CD8-positive, alpha-beta memory T cell (primary cell): ENCODE results near the gene COL25A1. TPM values are rescaled to one million over a fixed set of nuclear protein-coding genes. Genes with fewer than 3 reads are reported as not detected.

Experiments
- CTCF ChIA-PET: fragments of 350-600 bp; sonication (Branson Sonifier 250); formaldehyde crosslinking; loops from one replicate; lab custom pipeline; 2021; ENCODE audit warnings: antibody characterized with exemption; lab: Charles Lee
- POLR2A ChIA-PET: fragments of 350-600 bp; sonication (Branson Sonifier 250); formaldehyde crosslinking; loops from one replicate; lab custom pipeline; 2021; ENCODE audit warnings: antibody characterized with exemption; lab: Charles Lee
- DNase-seq, 5 donors: peaks; one replicate each; pipeline versions ENCODE4 v3.0.0 to v3.0.0-alpha.2; 2020 to 2022; ENCODE audit warnings: mixed read lengths in 1 of 5
- H3K27ac ChIP-seq: one replicate; pipeline ENCODE4 v1.7.0; 2013; ENCODE audit warnings: low read depth, mild to moderate bottlenecking, low read length, moderate library complexity
- H3K27me3 ChIP-seq: 2 replicates; pipeline ENCODE4 v1.7.0; 2013; ENCODE audit warnings: low read length, mild to moderate bottlenecking; ENCODE audit not compliant: insufficient read depth, poor library complexity, severe bottlenecking
- H3K36me3 ChIP-seq: 2 replicates; pipeline ENCODE4 v1.7.0; 2013; ENCODE audit warnings: mild to moderate bottlenecking, low read length, moderate library complexity; ENCODE audit not compliant: insufficient read depth
- H3K4me1 ChIP-seq: 2 replicates; pipeline ENCODE4 v1.7.0; 2013; ENCODE audit warnings: mild to moderate bottlenecking, low read length, moderate library complexity; ENCODE audit not compliant: insufficient read depth
- H3K4me3 ChIP-seq: 2 replicates; pipeline ENCODE4 v1.7.0; 2013; ENCODE audit warnings: mild to moderate bottlenecking, low read length
- H3K9me3 ChIP-seq: 2 replicates; pipeline ENCODE4 v1.7.0; 2013; ENCODE audit warnings: mild to moderate bottlenecking, low read length
- H3K27ac Mint-ChIP-seq, 8 donors: one replicate each; pipeline ENCODE4 v1.8.0; 2020 to 2021; ENCODE audit warnings: mixed read lengths in 8 of 8, mild to moderate bottlenecking in 6 of 8, inconsistent platforms in 3 of 8, moderate library complexity in 3 of 8
- H3K27me3 Mint-ChIP-seq, 2 donors: one replicate each; pipeline ENCODE4 v1.8.0; 2020 to 2021; ENCODE audit warnings: mixed read lengths in 2 of 2, mild to moderate bottlenecking in 1 of 2, moderate library complexity in 1 of 2
- H3K36me3 Mint-ChIP-seq, 3 donors: one replicate each; pipeline ENCODE4 v1.8.0; 2020 to 2021; ENCODE audit warnings: mixed read lengths in 3 of 3, inconsistent platforms in 1 of 3, mild to moderate bottlenecking in 1 of 3
- H3K4me1 Mint-ChIP-seq, 3 donors: one replicate each; pipeline ENCODE4 v1.8.0; 2020 to 2021; ENCODE audit warnings: mixed read lengths in 3 of 3, inconsistent platforms in 1 of 3, mild to moderate bottlenecking in 1 of 3
- H3K4me3 Mint-ChIP-seq, 7 donors: one replicate each; pipeline ENCODE4 v1.8.0; 2020 to 2021; ENCODE audit warnings: mixed read lengths in 7 of 7, mild to moderate bottlenecking in 6 of 7, moderate library complexity in 4 of 7, inconsistent platforms in 2 of 7
- H3K9me3 Mint-ChIP-seq, 5 donors: one replicate each; pipeline ENCODE4 v1.8.0; 2020 to 2022; ENCODE audit warnings: mixed read lengths in 5 of 5, mild to moderate bottlenecking in 3 of 5, moderate library complexity in 2 of 5, inconsistent platforms in 1 of 5
- polyA plus RNA-seq: library from polyadenylated mRNA; unstranded; fragments of 300-500 nt; fragmentation: Illumina TruSeq; gene quantifications from one replicate; pipeline ENCODE4 v1.2.3, GENCODE V29; 2021
- total RNA-seq, 2 experiments: library from RNA; stranded (reverse); gene quantifications; one replicate each; pipeline ENCODE4 v1.2.3, GENCODE V29; 2021

Gene COL25A1
- total and polyA plus RNA-seq, 3 experiments from 2014 or later: not detected

DNA sequence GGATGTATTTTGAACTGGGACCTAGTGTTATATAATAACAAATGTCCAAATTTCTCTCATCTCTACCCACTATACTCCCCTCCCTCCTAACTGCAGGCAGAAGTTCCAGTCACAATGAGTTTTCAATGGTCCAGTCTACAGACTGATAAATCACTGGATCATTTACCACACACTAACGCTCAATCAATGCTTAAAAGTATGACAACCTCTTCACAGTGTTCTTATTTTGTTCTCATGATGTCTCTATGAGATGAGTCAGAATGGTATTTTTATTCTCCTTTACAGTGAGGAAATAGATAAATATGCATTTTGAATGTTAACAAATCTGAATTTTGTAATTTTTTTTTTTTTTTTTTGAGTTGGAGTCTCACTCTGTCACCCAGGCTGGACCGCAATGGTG is 455.9 kb downstream of the COL25A1 start:
- Histone ChIP-seq H3K4me3 (no peak overlapping the region), H3K4me1 (no peaks in the 10 kb centered on the region), H3K27ac (no peak overlapping the region), H3K36me3 (no peaks in the 10 kb centered on the region), H3K9me3 (no peaks in the 10 kb centered on the region), H3K27me3 (no peaks in the 10 kb centered on the region)
- Mint-ChIP-seq H3K4me1 (peaks cover 0 to 3% (median 0%) of the 10 kb centered on the region in 3 donors), H3K27me3 (peaks cover 6 to 17% of the 10 kb centered on the region in 2 donors), H3K4me3 (no peak overlapping the region), H3K9me3 (no peaks in the 10 kb centered on the region), H3K27ac (no peak overlapping the region), H3K36me3 (no peaks in the 10 kb centered on the region)
- ChIA-PET POLR2A (no interaction called here), CTCF (no interaction called here)
- no peak for DNase-seq

GRCh38 chr4:108840426-108840975 is 462.0 kb downstream of the COL25A1 start:
- CTCF ChIA-PET: no interaction called here
- POLR2A ChIA-PET: no interaction called here
- DNase-seq: no peak
- Mint-ChIP-seq H3K27ac (no peak overlapping the region), H3K27me3 (peaks cover 5 to 6% of the 10 kb centered on the region in 2 donors), H3K36me3 (no peaks in the 10 kb centered on the region), H3K9me3 (no peaks in the 10 kb centered on the region), H3K4me1 (no peaks in the 10 kb centered on the region), H3K4me3 (no peak overlapping the region)
- no peaks in the 10 kb centered on the region for H3K9me3 ChIP-seq
- no peak overlapping the region for H3K4me3 ChIP-seq
- H3K27me3 ChIP-seq: no peaks in the 10 kb centered on the region
- no peaks in the 10 kb centered on the region for H3K4me1 ChIP-seq
- H3K36me3 ChIP-seq: no peaks in the 10 kb centered on the region
- H3K27ac ChIP-seq: no peak overlapping the region

DNA sequence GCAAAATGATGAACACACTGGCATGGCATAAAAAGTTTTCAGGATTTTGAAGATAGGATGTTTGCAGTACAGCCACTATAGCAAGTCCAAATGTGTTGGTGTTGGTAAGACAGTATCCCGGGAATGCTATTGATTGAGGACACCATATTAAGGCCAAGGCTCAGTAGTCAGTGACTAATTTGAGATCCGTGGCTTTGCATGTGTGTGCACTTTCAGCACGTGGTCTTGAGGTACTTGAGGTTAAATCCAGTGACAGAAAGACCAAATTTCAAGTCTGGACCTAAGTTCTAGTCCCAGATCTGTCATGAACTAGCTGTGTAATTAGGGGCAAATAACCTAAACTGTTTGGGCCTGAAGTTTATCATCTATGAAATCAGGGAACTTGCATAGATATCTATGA is 463.1 kb downstream of the COL25A1 start:
- H3K36me3 Mint-ChIP-seq: no peaks in the 10 kb centered on the region
- no peak overlapping the region for H3K27ac ChIP-seq
- CTCF ChIA-PET: no interaction called here

DNA sequence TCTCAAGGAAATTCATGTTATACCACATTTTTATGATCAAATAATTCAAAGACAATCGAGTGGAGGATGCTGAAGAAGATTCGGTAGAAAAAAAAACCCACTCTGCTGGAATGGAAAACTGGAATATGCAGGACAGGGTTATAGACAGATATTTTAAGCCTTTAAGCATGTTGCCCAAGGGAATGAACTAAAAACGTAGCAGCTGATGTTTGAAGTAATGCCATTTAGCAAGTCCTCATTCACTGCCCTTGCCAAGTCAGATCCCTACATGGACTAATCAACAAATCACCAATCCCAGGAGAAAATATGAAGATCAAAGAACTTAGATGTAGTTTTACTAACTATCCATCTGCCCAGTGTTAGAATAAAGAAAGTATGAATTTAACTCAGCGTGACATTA is 464.0 kb downstream of the COL25A1 start:
- H3K4me3 Mint-ChIP-seq: no peak overlapping the region
- no peaks in the 10 kb centered on the region for H3K36me3 Mint-ChIP-seq
- CTCF ChIA-PET: no interaction called here
- no peak overlapping the region for H3K4me3 ChIP-seq
- no peaks in the 10 kb centered on the region for H3K4me1 Mint-ChIP-seq
- H3K27me3 Mint-ChIP-seq: peaks cover 6 to 11% of the 10 kb centered on the region in 2 donors
- H3K4me1 ChIP-seq: no peaks in the 10 kb centered on the region
- no peaks in the 10 kb centered on the region for H3K9me3 Mint-ChIP-seq
- no peak overlapping the region for H3K27ac Mint-ChIP-seq
- POLR2A ChIA-PET: no interaction called here
- no peaks in the 10 kb centered on the region for H3K9me3 ChIP-seq
- DNase-seq: no peak
- no peaks in the 10 kb centered on the region for H3K36me3 ChIP-seq
- no peaks in the 10 kb centered on the region for H3K27me3 ChIP-seq
- no peak overlapping the region for H3K27ac ChIP-seq

More for the DNA sequence above, 463.1 kb downstream of the COL25A1 start:
- H3K9me3 Mint-ChIP-seq: no peaks in the 10 kb centered on the region
- Histone ChIP-seq H3K4me1 (no peaks in the 10 kb centered on the region), H3K9me3 (no peaks in the 10 kb centered on the region), H3K4me3 (no peak overlapping the region), H3K36me3 (no peaks in the 10 kb centered on the region), H3K27me3 (no peaks in the 10 kb centered on the region)
- H3K27ac Mint-ChIP-seq: no peak overlapping the region
- no peak for DNase-seq
- H3K4me3 Mint-ChIP-seq: no peak overlapping the region
- no peaks in the 10 kb centered on the region for H3K4me1 Mint-ChIP-seq
- POLR2A ChIA-PET: no interaction called here
- H3K27me3 Mint-ChIP-seq: peaks cover 6 to 11% of the 10 kb centered on the region in 2 donors

GRCh38 chr4:108834835-108835384 is 467.5 kb downstream of the COL25A1 start:
- no peaks in the 10 kb centered on the region for H3K4me1 ChIP-seq
- peaks cover 5 to 12% of the 10 kb centered on the region in 2 donors for H3K27me3 Mint-ChIP-seq
- POLR2A ChIA-PET: no interaction called here
- H3K4me3 ChIP-seq: no peak overlapping the region
- no peaks in the 10 kb centered on the region for H3K27me3 ChIP-seq
- H3K9me3 Mint-ChIP-seq: no peaks in the 10 kb centered on the region
- no peak for DNase-seq
- H3K36me3 Mint-ChIP-seq: no peaks in the 10 kb centered on the region
- H3K9me3 ChIP-seq: no peaks in the 10 kb centered on the region
- H3K4me1 Mint-ChIP-seq: no peaks in the 10 kb centered on the region
- no peaks in the 10 kb centered on the region for H3K36me3 ChIP-seq
- H3K27ac Mint-ChIP-seq: no peak overlapping the region
- H3K4me3 Mint-ChIP-seq: no peak overlapping the region
- no peak overlapping the region for H3K27ac ChIP-seq
- CTCF ChIA-PET: no interaction called here

GRCh38 chr4:108834166-108834834 is 468.2 kb downstream of the COL25A1 start:
- ChIA-PET POLR2A (no interaction called here), CTCF (no interaction called here)
- DNase-seq: no peak
- Mint-ChIP-seq H3K27ac (no peak overlapping the region), H3K36me3 (no peaks in the 10 kb centered on the region), H3K4me3 (no peak overlapping the region), H3K27me3 (peaks cover 5 to 12% of the 10 kb centered on the region in 2 donors), H3K4me1 (no peaks in the 10 kb centered on the region), H3K9me3 (no peaks in the 10 kb centered on the region)
- Histone ChIP-seq H3K9me3 (no peaks in the 10 kb centered on the region), H3K4me1 (no peaks in the 10 kb centered on the region), H3K36me3 (no peaks in the 10 kb centered on the region), H3K4me3 (no peak overlapping the region), H3K27me3 (no peaks in the 10 kb centered on the region), H3K27ac (no peak overlapping the region)

- Histone ChIP-seq H3K9me3 (no peaks in the 10 kb centered on the region), H3K27me3 (no peaks in the 10 kb centered on the region), H3K4me1 (no peaks in the 10 kb centered on the region), H3K27ac (no peak overlapping the region), H3K36me3 (no peaks in the 10 kb centered on the region), H3K4me3 (no peak overlapping the region)
- Mint-ChIP-seq H3K9me3 (no peaks in the 10 kb centered on the region), H3K4me3 (no peak overlapping the region), H3K36me3 (no peaks in the 10 kb centered on the region), H3K27me3 (peaks cover 5 to 10% of the 10 kb centered on the region in 2 donors), H3K4me1 (no peaks in the 10 kb centered on the region), H3K27ac (no peak overlapping the region)
- ChIA-PET POLR2A (no interaction called here), CTCF (no interaction called here)
- no peak for DNase-seq
Measured at GRCh38 chr4:108833046-108833445, 469.4 kb downstream of the COL25A1 start.

GRCh38 chr4:108831886-108832285 is 470.6 kb downstream of the COL25A1 start:
- ChIA-PET POLR2A (no interaction called here), CTCF (no interaction called here)

More at GRCh38 chr4:108831886-108832285, 470.6 kb downstream of the COL25A1 start:
- no peaks in the 10 kb centered on the region for H3K36me3 Mint-ChIP-seq
- peaks cover 7 to 10% of the 10 kb centered on the region in 2 donors for H3K27me3 Mint-ChIP-seq
- no peak overlapping the region for H3K4me3 Mint-ChIP-seq
- Histone ChIP-seq H3K27ac (no peak overlapping the region), H3K27me3 (no peaks in the 10 kb centered on the region), H3K4me3 (no peak overlapping the region), H3K4me1 (no peaks in the 10 kb centered on the region), H3K36me3 (no peaks in the 10 kb centered on the region), H3K9me3 (no peaks in the 10 kb centered on the region)
- H3K9me3 Mint-ChIP-seq: no peaks in the 10 kb centered on the region
- H3K4me1 Mint-ChIP-seq: no peaks in the 10 kb centered on the region
- no peak overlapping the region for H3K27ac Mint-ChIP-seq
- no peak for DNase-seq
